HepG2 (cell line): Measurements from ENCODE around the gene ANKRD39. TPM values are rescaled to one million over a fixed set of nuclear protein-coding genes. Genes with fewer than 3 reads are reported as not detected.
A peak's percentile ranks its signal among the peaks of the same experiment; 100 is the strongest.

Experiments
- AKAP8 ChIP-seq: sonication (generic); formaldehyde crosslinking; IDR thresholded peaks from 2 replicates; pipeline ENCODE4 v1.5.1; 2020; ENCODE audit warnings: mild to moderate bottlenecking, missing genetic modification reagents
- BRF2 ChIP-seq: sonication (generic); formaldehyde crosslinking; IDR thresholded peaks from 2 replicates; pipeline ENCODE4 v1.8.1; 2022; ENCODE audit warnings: mild to moderate bottlenecking, missing genetic modification reagents
- CAMTA2 ChIP-seq: sonication (generic); formaldehyde crosslinking; IDR thresholded peaks from 2 replicates; pipeline ENCODE4 v1.4.0; 2020; ENCODE audit warnings: mild to moderate bottlenecking, missing genetic modification reagents, borderline replicate concordance
- CENPX ChIP-seq: sonication (generic); formaldehyde crosslinking; IDR thresholded peaks from 2 replicates; pipeline ENCODE4 v1.9.0; 2021; ENCODE audit warnings: mild to moderate bottlenecking, missing genetic modification reagents, moderate library complexity
- CREB3 ChIP-seq: sonication (generic); formaldehyde crosslinking; IDR thresholded peaks from 2 replicates; pipeline ENCODE4 v1.5.0; 2020; ENCODE audit warnings: missing genetic modification reagents
- HIC2 ChIP-seq: sonication (generic); formaldehyde crosslinking; IDR thresholded peaks from 2 replicates; pipeline ENCODE4 v1.9.0; 2022; ENCODE audit warnings: low read depth, missing genetic modification reagents
- HOXA9 ChIP-seq: sonication (generic); formaldehyde crosslinking; IDR thresholded peaks from 2 replicates; pipeline ENCODE4 v1.8.1; 2022; ENCODE audit warnings: missing genetic modification reagents, mild to moderate bottlenecking, moderate library complexity, borderline replicate concordance
- NFAT5 ChIP-seq: sonication (generic); formaldehyde crosslinking; IDR thresholded peaks from 2 replicates; pipeline ENCODE4 v1.4.0; 2020; ENCODE audit warnings: missing genetic modification reagents
- PAWR ChIP-seq: sonication (generic); formaldehyde crosslinking; IDR thresholded peaks from 2 replicates; pipeline ENCODE4 v1.4.0; 2020; ENCODE audit warnings: missing genetic modification reagents, mild to moderate bottlenecking, borderline replicate concordance
- PHB2 ChIP-seq: fragments of 450-650 bp; IDR thresholded peaks from 2 replicates; pipeline ENCODE4 v1.6.1; 2018; ENCODE audit not compliant: partially characterized antibody
- SAP130 ChIP-seq: IDR thresholded peaks from 2 replicates; pipeline ENCODE4 v1.6.1; 2016; ENCODE audit warnings: low read depth
- SNRNP70 ChIP-seq: fragments of 200-400 bp; formaldehyde crosslinking; IDR thresholded peaks from 2 replicates; pipeline ENCODE4 v1.6.1; 2017; ENCODE audit warnings: mild to moderate bottlenecking, low read depth, low read length, moderate library complexity
- TGIF2 ChIP-seq: IDR thresholded peaks from 2 replicates; pipeline ENCODE4 v1.6.1; 2016; ENCODE audit warnings: control low read depth, missing compliant biosample characterization
- TSC22D2 ChIP-seq: sonication (generic); formaldehyde crosslinking; IDR thresholded peaks from 2 replicates; pipeline ENCODE4 v1.5.1; 2020; ENCODE audit warnings: missing genetic modification reagents, mild to moderate bottlenecking, borderline replicate concordance
- ZBTB38 ChIP-seq: sonication (generic); formaldehyde crosslinking; IDR thresholded peaks from 2 replicates; pipeline ENCODE4 v1.5.1; 2020; ENCODE audit warnings: mild to moderate bottlenecking, missing genetic modification reagents
- ZNF275 ChIP-seq: sonication (generic); formaldehyde crosslinking; IDR thresholded peaks from 2 replicates; pipeline ENCODE4 v1.8.0; 2022; ENCODE audit warnings: missing genetic modification reagents, mild to moderate bottlenecking, inconsistent platforms, borderline replicate concordance
- ZNF30 ChIP-seq: sonication (generic); formaldehyde crosslinking; IDR thresholded peaks from 2 replicates; pipeline ENCODE4 v1.5.0; 2020; ENCODE audit warnings: mild to moderate bottlenecking, missing genetic modification reagents
- ZNF468 ChIP-seq: sonication (generic); formaldehyde crosslinking; IDR thresholded peaks from 2 replicates; pipeline ENCODE4 v1.8.0; 2022; ENCODE audit warnings: mild to moderate bottlenecking, moderate library complexity, missing genetic modification reagents
- polyA plus RNA-seq, 8 experiments: library from polyadenylated mRNA; depleted of rRNA in 3 of 8; stranded (reverse) in 7 of 8; unstranded in 1 of 8; fragments of >200 nt; fragmentation: Illumina TruSeq in 4 of 8; extraction: Trizol in 4 of 8; gene quantifications; 2 replicates each; pipeline versions ENCODE4 v1.2.1 to v1.2.3, GENCODE V29; 2011 to 2016; ENCODE audit warnings: low read depth in 4 of 8, missing spikeins in 1 of 8, mixed read lengths in 1 of 8; ENCODE audit not compliant: insufficient read depth in 1 of 8
- total RNA-seq, 5 experiments: library from RNA; depleted of rRNA; stranded (reverse); fragments of >200 nt; fragmentation: Illumina TruSeq; extraction: Trizol; gene quantifications; 2 replicates each; pipeline ENCODE4 v1.2.3, GENCODE V29; 2016; ENCODE audit warnings: low read depth in 1 of 5

ANKRD39 gene
- total and polyA plus RNA-seq, 2 of the 13 experiments (the other 11 are each of a cell fraction or from before 2014, with no cell fraction given), result 23.2 to 24.8 TPM

- TF ChIP-seq BRF2 (CRISPR knock-in tag), result no peak
- no peak for TF ChIP-seq CREB3 (CRISPR knock-in tag)
- TF ChIP-seq NFAT5 (CRISPR knock-in tag), result peak; percentile 22; the same call in 1 of the 2 replicates
- 0 out of 2 replicates have a peak, but pooled peaks have one; percentile 2 for TF ChIP-seq ZNF275
- TF ChIP-seq HIC2 (CRISPR knock-in tag), result no peak; the same call in 1 of the 2 replicates
- peak; percentile 81; the same call in 1 of the 2 replicates for TF ChIP-seq PAWR (CRISPR knock-in tag)
- peak; percentile 93 for TF ChIP-seq SAP130 (CRISPR knock-in tag)
- TF ChIP-seq ZBTB38, result 0 out of 2 replicates have a peak, but pooled peaks have one; percentile 51
- no peak; the same call in 1 of the 2 replicates for TF ChIP-seq ZNF468
- no peak; the same call in 1 of the 2 replicates for TF ChIP-seq CAMTA2 (CRISPR knock-in tag)
- TF ChIP-seq TSC22D2 (CRISPR knock-in tag), result no peak
- no peak for TF ChIP-seq PHB2
- TF ChIP-seq AKAP8 (CRISPR knock-in tag), result no peak; the same call in 1 of the 2 replicates
- no peak for TF ChIP-seq TGIF2 (CRISPR knock-in tag)
- no peak for TF ChIP-seq SNRNP70
- 0 out of 2 replicates have a peak, but pooled peaks have one; percentile 61 for TF ChIP-seq ZNF30
- TF ChIP-seq HOXA9 (CRISPR knock-in tag), result no peak; the same call in 1 of the 2 replicates
- TF ChIP-seq CENPX, result no peak
These were observed 10.9 kb upstream of the ANKRD39 start (continued) for GRCh38 chr2:96868555-96869280.
